ENCODE measurements around the gene TMEM132D.
"Not testable (repeated sequence)": the region's sequence is repeated elsewhere in the genome, so short reads cannot be mapped to it uniquely, and the experiment has no call there.

TMEM132D gene

GRCh38 chr12:129211862-129212630, 691.8 kb downstream of the TMEM132D start:
- DNase-seq = no peak

- DNase-seq = no peak
Measured at GRCh38 chr12:129208566-129208965, 695.3 kb downstream of the TMEM132D start.

- DNase-seq = no peak
Measured at GRCh38 chr12:129207084-129207483, 696.7 kb downstream of the TMEM132D start.

GRCh38 chr12:129203456-129203855, 700.4 kb downstream of the TMEM132D start:
- DNase-seq = no peak

- no peak for DNase-seq
Measured at GRCh38 chr12:129202109-129202814, 701.6 kb downstream of the TMEM132D start.

GRCh38 chr12:129201029-129201428, 702.8 kb downstream of the TMEM132D start:
- DNase-seq = no peak

GRCh38 chr12:129200576-129200975, 703.2 kb downstream of the TMEM132D start:
- no peak for DNase-seq

- DNase-seq = no peak
Measured at GRCh38 chr12:129196927-129197326, 706.9 kb downstream of the TMEM132D start.

- DNase-seq = no peak
Measured at GRCh38 chr12:129195081-129195480, 708.7 kb downstream of the TMEM132D start.

GRCh38 chr12:129193263-129193871, 710.5 kb downstream of the TMEM132D start:
- DNase-seq = no peak

- no peak for DNase-seq
Measured at GRCh38 chr12:129190827-129191226, 713.0 kb downstream of the TMEM132D start.

GRCh38 chr12:129189879-129190278, 713.9 kb downstream of the TMEM132D start:
- not testable (repeated sequence) for DNase-seq

GRCh38 chr12:129186952-129187351, 716.9 kb downstream of the TMEM132D start:
- no peak for DNase-seq

- no peak for DNase-seq
Measured at GRCh38 chr12:129185855-129186254, 718.0 kb downstream of the TMEM132D start.

GRCh38 chr12:129184127-129184928, 719.5 kb downstream of the TMEM132D start:
- no peak for DNase-seq

- no peak for DNase-seq
Measured at GRCh38 chr12:129179941-129180553, 723.8 kb downstream of the TMEM132D start.

- DNase-seq = no peak
Measured at GRCh38 chr12:129169928-129170327, 733.9 kb downstream of the TMEM132D start.

GRCh38 chr12:129163861-129164260, 740.0 kb downstream of the TMEM132D start:
- no peak for DNase-seq

- no peak for DNase-seq
Measured at GRCh38 chr12:129163461-129163860, 740.4 kb downstream of the TMEM132D start.

GRCh38 chr12:129162805-129163204, 741.0 kb downstream of the TMEM132D start:
- DNase-seq = no peak

GRCh38 chr12:129161511-129161910, 742.3 kb downstream of the TMEM132D start:
- no peak for DNase-seq

GRCh38 chr12:129160282-129160681, 743.5 kb downstream of the TMEM132D start:
- DNase-seq = no peak

Data from CD4-positive, alpha-beta T cell treated with Interleukin-17A for 1 hour (primary cell).